HK-2 (cell line): ENCODE data around the gene HIVEP2.
A peak's percentile ranks its signal among the peaks of the same experiment; 100 is the strongest.

ENCODE experiments used
- DNase-seq: peaks from one replicate; pipeline ENCODE4 v3.0.0-alpha.2; 2018; ENCODE audit not compliant: unreplicated experiment

Gene HIVEP2

DNA sequence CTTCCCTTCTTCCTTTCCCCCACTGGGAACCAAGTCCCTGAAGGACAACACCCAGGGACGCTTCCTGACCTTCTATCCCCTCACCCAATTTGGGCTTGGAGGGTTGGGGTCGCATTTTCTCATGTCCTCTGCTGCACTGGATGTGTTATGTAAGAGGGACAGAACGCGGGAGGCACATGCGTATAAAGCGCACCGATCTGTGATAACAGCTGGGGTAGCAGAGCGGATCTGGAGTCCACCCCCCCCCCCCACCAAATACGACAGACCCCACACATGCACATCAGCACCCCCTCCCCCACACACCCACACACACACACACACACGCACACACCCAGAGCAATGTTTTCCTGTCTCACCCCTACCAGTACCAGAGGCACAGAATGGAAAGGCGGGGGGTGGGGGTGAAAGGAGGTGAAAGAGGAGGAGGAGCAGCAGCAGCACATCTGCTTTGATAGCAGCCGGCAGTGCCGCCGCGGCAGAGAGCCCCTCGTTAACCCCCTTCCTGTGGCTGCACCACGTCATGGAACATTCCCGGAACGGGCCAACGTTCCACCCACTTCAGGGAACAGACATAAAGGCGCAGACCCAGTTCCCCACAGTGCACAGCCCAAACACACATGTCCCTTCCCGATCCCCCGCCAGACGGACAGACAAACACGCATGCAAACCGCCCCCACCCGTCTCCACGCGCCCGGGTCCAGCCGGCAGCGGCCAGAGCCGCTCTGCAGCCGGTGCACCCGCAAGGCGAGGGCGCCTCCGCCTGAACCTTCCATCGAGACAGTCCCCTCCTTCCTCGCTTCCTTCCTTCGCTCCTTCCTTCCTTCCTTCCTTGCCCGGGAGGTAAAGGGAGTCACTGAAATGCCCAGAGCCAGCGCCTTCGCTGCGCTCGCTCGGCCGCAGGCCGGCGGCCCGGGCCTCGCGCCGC lies 590 bp downstream of the HIVEP2 start:
- peak; percentile 75 for DNase-seq

DNA sequence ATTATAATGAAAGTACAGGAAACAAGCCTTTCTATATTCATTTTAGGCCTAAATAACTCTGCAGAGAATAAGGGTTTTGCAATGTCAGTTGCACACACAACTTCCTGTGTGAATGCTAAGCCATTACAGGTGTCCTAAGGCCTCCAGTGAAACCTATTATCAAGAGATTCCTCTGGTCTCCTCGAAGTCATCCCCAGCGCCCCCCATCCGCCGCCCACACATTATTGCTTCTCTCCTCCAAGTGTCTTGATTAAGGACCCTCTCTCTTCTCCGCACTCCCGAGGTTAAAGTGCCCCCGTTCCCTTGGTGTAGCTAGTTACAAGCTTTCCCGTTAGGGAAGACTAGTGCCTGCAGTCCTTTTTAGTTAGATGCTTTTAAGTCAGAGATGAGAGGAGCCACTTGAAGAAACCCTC lies 1.3 kb downstream of the HIVEP2 start:
- peak; percentile 37 for DNase-seq

DNA sequence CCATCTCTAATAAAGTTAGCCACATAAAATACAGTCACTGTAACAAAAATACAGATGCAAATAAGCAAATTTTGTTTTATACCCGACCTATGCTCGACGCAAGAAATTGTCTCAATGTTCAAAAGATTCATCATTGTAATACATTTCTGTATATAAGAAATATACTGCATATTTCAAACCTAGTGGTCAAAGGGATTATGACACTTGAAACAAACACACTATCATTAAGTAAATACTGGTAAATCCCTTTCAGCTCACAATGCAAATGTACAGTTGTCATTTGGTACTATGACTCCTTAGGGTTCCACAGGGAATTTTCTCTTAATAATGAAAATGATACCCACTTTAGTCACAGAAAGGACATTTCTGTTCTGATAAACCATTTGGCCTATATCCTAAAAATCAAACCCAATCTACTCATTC lies 2.2 kb downstream of the HIVEP2 start:
- DNase-seq, result no peak

DNA sequence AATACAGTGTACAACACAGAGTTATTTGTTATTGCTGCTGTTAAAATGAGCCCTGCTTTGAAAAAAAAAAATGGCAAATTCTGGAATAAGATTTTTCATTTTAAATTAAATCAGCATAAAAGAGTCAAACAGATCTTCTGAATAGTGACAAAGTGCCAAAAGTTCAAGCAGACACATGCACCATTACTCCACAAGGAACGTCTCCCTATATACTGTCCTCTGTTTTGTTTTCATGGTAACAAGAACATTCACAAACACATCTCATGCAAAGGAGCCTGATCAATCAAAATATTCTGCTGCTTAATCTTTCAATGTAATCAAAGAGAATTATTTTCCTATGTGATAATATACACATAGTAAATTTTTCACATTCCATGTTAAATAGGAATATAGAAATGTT lies 2.7 kb downstream of the HIVEP2 start:
- no peak for DNase-seq

DNA sequence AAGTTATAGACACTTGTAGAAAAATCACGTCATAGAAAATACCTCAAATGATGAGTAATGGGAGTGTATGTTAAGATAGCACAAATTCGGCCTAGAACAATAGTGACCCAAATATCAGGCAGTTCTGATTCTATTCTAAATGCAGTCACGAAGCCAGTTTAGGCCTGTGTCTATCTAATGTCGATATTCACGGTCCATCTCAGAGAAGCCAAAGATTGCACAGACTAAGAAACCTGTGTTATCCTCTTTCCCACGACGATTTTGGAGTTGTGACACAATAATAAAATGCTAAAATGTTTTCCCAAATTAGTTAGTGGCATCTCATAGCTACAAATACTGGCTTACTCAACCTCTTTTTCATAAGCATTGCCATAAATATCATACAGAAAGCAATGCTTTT lies 4.0 kb downstream of the HIVEP2 start:
- no peak for DNase-seq

DNA sequence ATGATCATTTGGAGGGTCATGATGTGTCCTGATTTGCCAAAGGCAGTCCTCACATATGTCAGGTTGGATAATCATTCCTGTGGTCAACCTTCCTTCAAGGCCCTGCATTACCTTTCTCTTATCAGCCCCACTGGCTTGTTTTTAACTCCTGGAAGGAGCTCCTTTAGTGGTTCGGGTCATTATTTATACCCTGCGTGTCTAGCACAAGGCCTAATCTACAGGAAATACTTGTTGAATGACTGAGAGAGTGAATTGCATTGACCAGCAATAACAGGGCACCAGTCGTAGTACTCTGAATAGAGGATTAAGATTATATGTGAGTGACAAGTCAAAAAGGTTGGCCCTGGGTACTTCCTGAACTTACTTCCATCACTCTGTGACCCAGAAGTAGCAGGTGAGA lies 4.5 kb downstream of the HIVEP2 start:
- DNase-seq, result no peak

DNA sequence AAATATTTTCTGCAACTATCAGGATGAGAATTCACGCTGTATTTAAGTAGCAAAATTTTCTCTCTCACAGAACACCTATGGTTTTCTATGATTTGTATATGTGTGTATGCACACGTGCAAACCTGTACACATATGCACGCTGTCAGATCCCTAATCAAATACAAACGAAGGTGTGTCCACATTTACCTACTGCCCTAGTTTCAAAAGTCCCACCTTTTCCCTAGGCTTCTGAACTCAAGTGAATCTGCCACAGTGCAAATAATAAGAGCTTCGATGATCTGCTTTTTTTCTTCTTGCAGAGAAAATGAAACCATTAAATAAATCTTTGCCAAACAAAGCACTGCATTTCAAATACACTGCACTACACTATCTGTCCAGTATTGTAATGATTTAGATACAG lies 6.5 kb downstream of the HIVEP2 start:
- DNase-seq, result no peak

DNA sequence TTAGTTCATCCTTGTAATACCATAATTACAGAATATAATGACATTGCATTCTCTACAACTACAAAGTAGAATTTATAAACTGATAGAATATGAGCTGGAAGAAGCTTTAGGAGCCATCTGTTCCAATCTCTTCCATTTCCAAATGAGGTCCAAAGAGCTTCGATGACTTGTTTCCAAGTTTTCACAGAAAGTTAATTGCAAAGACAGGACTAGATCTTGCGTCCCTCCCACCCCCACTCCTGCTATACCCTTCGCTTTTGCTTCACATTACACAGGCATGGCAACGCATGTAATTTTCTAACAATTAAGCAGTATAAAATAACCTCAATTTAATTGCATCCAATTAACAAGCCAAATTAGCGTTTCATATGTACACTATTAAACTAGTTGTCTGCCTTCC lies 7.0 kb downstream of the HIVEP2 start:
- no peak for DNase-seq

DNA sequence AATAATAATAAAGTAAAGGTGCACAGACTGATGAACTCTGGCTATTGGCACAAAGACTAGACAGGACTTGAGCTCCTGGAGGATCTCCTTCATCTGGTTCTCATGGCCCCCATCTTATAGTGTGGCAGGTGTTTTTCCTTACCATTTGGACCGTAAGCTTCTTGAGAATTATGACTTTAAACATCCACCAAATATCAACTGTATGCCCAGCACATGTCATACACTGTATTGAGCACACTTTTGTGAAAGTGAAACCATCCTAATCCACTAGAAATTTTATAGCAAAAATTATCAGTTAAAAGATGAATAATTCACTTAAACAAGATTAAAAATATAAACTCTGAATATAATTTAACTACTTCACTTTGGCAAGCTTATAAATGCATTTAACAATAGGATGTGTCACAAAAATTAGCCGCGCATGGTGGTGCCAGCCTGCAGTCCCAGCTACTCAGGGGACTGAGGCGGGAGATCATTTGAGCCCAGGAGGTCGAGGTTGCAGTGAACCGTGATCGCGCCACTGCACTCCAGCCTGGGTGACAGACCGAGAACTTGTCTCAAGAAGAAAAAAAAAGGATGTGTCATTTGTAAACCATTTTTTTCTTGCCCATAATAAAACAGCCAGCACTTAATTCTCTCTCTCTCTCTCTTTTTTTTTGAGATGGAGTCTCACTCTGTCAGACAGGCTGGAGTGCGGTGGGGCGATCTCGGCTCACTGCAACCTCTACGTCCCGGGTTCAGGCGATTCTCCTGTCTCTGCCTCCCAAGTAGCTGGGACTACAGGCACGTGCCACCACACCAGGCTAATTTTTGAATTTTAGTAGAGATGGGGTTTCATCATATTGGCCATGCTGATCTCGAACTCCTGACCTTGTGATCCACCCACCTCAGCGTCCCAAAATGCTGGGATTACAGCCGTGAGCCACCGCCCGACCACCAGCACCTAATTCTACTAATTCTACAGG lies 9.1 kb downstream of the HIVEP2 start:
- DNase-seq, result peak; percentile 15

DNA sequence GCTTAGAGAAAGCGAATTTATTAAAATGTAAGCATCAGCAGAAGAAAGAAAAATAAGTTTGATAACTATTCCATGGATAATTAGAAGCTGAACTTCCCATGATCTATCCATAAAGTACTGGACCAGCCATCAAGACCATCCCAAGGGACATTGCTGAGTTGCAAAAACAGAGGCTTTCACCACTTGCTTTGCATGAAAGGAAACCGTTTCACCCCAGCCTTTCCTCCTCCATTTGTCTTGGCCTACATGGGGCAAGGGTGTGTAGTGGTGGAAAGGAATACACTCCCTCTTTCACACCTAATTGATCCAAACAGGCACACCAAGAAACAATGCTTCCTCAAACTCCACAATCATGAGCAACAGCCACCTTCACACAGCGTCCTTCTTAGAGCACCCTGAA lies 10.4 kb downstream of the HIVEP2 start:
- no peak for DNase-seq

DNA sequence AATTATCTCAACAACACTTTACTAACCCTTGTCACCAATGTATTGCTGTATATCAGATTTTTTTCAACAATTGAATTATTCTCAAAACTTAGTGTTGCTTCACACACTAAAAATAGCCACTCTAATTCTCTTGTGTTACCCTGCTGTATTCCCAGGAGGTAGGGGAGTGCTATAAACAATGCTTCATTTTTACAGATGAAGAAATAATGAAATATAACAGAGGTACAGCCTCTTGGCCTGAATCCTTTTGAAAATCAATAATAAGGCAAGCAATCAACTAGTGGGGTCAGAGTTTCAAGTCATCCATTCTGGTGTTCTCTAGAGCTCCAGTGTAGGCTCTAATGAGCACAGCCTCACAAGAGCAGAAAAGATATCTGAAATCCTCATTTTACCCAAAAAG lies 10.9 kb downstream of the HIVEP2 start:
- no peak for DNase-seq

DNA sequence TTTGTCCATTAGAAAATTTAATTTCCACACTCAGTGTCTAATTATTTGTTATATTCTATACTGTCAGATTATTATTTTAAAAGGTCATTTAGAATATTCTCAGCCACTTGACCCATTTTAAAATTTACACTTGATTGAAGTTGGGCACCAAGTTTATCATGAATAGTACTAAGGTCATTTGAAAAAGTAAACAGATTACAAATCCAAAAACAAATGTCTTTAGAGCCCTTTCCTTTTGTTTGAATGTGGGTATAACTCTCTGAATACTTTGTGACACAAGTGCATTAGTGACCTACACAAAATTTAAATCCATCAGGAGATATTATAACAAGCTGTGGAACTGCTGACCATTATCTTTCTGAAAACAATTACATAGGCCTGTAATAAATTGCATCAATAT lies 11.3 kb downstream of the HIVEP2 start:
- DNase-seq, result no peak

DNA sequence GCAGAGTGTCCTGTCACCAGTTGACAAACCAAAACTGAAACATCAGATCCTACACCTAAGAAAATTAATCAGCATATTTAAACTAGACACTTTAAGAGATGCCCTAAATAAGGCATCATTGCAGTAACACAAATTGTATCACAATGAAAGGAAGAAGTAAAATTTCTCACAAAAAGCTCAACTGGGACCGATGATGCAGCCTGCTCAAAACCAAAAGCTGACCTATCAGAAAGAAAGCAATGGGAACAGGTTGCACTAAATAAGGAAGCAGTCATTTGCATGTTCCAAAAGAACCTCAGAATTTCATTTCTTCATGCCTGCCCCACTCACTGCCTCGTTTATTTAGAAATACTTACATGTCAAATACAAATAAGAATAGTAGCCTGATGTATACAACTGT lies 12.1 kb downstream of the HIVEP2 start:
- no peak for DNase-seq

DNA sequence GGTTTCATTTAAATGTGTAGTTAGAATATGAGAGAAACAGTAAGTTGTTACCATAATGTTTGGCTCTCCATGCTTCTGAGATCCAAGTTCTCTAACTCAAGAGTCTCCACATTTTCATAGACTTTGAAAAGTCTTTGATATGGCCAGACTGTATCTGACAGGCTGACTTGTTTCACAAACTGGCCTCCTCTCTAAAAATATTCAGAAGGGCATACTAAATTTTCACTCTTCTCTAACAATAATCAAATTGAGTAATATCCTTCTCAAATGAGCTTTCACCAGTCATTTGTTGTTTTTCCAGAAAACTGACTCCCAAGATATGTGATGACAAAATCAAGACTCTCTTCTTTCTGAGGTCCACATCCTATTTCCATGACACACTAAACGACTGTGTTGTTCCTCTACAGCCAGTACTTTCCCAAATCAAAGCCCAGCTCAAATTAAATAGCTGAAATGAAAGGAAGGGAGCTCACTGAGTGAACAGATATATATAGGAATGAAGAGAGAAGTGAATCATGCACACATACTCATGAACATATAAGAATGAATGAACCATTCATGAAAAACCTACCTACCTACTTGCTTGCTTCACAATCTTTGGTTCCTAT lies 15.1 kb downstream of the HIVEP2 start:
- no peak for DNase-seq

DNA sequence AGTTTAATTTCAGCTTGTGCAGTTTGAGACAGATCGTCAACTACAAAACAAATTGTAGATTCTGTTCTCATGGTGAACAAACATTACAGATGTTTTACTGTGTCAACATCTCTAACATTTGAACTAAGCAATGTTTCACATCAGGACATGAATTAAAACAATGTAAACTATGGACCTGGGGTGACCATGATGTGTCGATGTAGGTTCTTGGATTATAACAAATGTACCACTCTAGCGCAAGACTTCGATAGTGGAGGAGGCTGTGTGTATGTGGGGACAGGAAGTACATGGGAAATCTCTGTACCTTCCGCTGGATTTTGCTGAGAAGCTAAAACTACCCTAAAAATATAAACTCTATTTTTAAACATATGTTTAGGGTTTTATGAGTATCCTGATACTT lies 17.1 kb downstream of the HIVEP2 start:
- no peak for DNase-seq

DNA sequence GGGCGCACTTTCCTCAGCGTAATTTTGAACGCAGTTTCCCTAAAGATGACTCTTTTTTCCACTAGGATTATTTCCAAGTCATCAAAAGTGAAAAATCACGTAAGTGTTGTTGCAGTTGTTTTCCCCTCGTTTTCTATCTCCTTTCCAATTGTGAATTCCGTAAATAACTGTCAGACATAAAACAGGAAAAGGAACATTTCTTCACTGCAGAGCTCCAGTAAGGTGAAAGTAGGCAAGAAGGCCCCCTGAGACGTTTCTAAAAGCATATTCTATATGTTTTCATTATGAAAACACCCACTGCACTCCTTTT lies 17.8 kb downstream of the HIVEP2 start:
- no peak for DNase-seq

DNA sequence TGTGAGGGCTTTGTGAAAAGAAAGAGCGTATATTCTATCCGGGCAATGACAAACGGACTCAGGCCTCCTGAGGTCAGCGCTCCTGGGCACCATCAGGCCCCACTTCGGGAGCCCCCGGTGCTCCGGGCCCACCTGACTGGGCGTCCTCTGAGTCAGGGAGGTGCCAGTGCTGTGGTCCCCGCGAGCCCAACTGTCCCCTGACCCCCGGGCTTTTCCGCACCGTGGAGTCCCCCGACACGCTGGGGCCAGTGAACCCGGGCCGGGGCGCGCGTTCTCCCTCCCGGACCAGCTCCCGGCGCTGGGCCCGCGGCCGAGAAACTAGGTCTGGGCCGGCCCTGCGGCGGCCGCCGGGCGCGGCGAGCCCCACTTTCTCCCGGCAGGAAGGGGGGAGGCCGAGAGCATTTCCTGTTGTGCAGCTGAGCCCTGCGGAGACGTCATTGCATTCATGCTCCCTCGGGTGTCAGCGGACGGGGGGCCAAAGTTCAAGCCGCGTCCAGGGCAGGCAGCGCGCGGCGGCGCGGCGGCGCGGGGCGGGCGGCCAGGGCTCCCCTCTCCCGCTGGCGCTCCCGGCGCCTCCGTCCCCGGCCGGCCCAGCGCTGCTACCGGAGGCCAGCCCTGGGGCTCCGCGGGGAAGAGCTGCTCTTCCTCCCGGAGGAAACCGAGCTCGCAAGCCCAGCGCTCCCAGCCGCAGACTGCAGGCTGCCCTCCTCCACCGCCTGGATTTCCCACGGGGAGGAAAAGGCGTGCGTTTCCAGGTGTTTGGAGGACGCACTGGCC lies 18.3 kb downstream of the HIVEP2 start:
- no peak for DNase-seq

DNA sequence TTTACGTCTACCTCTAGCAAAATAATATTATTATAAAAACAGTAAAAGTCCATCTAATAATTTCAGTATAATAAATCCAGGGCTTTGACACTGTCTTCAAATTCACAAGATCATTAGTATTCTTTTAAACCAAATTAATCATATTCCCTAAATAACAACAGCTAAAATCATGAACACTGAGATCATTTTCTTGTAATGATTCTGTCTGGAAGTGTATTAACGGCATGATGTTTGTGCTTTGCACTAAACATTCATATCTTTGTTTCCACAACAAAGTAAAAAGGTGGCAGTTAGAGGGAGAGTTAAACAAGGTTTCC lies 18.8 kb downstream of the HIVEP2 start:
- no peak for DNase-seq

DNA sequence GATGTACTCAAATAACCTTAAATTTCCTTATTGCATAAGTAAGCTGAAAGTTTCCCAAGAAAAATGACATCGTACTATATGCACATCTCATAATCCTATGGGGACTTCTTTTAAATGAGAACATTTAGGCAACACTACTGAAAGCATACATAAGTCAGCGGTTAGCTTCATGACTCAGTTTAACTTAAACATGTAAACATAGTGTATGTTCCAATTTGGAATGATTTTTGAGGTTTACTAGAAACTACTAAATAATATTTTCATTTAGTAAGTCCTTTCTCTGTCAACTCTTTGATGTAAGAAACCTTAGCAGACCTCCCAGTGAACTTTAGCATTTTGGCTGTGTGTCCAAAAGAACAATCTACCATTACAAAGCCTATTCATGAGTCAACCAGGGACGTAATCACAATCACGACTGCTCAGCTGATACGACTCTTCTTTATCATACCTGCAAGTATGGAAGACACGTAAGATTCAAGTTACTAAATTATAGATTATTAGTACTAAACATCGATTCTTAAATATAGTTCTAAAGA lies 19.3 kb downstream of the HIVEP2 start:
- DNase-seq, result no peak

DNA sequence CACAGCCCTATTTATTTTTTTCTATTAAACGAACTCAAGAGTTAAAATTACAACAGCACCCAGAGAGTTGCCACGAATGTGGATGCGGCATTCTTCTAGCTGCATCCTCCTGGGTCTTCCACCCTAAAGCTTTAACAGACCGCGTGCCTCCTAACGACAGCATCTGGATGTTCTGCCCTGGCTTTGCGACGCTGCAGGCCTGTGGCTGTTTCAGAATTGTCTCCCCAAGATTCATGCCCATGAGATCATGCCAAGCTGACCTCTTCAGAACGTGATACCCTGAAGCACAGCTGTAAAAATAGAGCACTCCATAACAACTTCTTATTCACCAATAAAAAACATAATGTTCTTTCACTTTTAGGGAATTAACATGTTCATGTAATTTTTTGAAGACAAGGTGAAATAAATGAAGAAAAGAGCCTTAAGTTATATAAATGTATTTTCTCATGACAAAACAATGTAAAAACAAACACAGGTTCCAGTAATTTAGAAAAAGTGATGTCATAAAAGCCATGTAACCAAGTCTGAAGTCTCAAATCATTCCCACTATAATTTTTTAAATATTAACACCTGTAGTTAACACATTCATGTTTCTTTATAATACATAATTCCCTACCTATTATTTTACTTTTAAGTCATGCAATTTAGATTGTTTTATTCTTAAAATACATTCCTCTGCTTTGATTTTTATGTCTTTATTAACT lies 26.5 kb downstream of the HIVEP2 start:
- no peak for DNase-seq

DNA sequence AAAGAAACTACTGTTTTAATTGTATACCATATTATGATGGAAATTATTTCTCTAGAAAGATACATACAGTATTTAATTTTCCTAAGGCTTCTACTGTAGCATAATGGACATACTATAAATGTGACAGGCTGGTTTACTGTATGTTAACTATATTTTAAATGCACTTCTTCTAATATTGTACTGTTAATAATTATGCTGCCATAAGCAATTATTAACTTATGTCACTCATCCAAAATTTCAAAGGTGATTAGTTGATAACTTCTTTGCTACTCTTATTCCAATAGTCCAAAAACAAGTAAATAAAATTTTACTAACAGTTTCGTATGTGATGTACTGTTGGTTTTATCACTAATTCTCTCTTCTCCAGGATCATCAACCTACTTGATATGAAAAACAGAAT lies 28.1 kb downstream of the HIVEP2 start:
- DNase-seq, result no peak
